Adrenal gland (tissue), 5 donors: ENCODE data around the gene HHAT.

Experiments
- POLR2A ChIP-seq, 2 donors: fragments of 450-650 bp; IDR thresholded peaks; one replicate each; pipeline ENCODE4 v1.6.1; 2017; ENCODE audit warnings: antibody characterized with exemption in 2 of 2, mild to moderate bottlenecking in 2 of 2, moderate library complexity in 1 of 2
- TF ChIP-seq, protein P1 (sequence below), 6 experiments: fragments of 450-650 bp in 4 of 6; fragments of 200-600 bp in 2 of 6; sonication (generic) in 1 of 6; IDR thresholded peaks; 1 replicate in 5 of 6; 2 replicates in 1 of 6; pipeline versions ENCODE4 v1.5.1 to v1.8.0; 2016 to 2021; ENCODE audit warnings: antibody characterized with exemption in 6 of 6, mild to moderate bottlenecking in 2 of 6, moderate library complexity in 1 of 6
- donor health status: DM: no; HTN: no; CAD: no.

DNA sequence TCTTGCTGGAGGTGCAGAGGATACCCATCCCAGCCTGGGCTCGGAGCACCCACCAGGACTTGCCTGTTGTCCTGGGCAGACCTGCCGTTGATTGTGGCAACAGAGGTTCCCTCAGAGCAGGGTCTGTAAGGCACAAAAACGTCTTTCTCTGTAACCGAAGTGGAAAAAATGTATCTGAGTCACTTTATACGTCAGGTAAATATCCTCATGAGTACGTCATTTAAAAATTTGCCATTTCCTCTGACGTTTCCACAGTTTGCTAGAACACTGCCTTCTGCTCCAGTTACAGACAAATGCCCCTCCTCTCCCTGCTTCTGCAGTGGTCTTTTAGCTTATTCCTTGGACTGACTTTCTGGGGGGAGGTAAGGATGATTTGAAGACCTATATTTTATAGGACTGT lies 326.8 kb downstream of the HHAT start:
- TF ChIP-seq, protein P1, sequence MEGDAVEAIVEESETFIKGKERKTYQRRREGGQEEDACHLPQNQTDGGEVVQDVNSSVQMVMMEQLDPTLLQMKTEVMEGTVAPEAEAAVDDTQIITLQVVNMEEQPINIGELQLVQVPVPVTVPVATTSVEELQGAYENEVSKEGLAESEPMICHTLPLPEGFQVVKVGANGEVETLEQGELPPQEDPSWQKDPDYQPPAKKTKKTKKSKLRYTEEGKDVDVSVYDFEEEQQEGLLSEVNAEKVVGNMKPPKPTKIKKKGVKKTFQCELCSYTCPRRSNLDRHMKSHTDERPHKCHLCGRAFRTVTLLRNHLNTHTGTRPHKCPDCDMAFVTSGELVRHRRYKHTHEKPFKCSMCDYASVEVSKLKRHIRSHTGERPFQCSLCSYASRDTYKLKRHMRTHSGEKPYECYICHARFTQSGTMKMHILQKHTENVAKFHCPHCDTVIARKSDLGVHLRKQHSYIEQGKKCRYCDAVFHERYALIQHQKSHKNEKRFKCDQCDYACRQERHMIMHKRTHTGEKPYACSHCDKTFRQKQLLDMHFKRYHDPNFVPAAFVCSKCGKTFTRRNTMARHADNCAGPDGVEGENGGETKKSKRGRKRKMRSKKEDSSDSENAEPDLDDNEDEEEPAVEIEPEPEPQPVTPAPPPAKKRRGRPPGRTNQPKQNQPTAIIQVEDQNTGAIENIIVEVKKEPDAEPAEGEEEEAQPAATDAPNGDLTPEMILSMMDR (IDR thresholded peaks at IDR 0.05), result no peak
- no peak for TF ChIP-seq POLR2A (IDR thresholded peaks at IDR 0.05)
